Activated CD4-positive, alpha-beta memory T cell treated with anti-CD3 and anti-CD28 coated beads, Interleukin-2, amount 10 ng/mL, durations not matched to agents 7 days and 5 days (primary cell): ENCODE measurements around the gene ARAP1. TPM values are rescaled to one million over a fixed set of nuclear protein-coding genes. Genes with fewer than 3 reads are reported as not detected.

Experiments
- CTCF ChIA-PET: fragments of 350-600 bp; sonication (Branson Sonifier 250); formaldehyde crosslinking; loops from one replicate; lab custom pipeline; 2021; ENCODE audit warnings: antibody characterized with exemption, inconsistent platforms; lab: Charles Lee
- POLR2A ChIA-PET: fragments of 350-600 bp; sonication (Branson Sonifier 250); formaldehyde crosslinking; loops from one replicate; lab custom pipeline; 2021; ENCODE audit warnings: antibody characterized with exemption; lab: Charles Lee
- DNase-seq: peaks from one replicate; pipeline ENCODE4 v3.0.0-alpha.2; 2020
- H3K27ac Mint-ChIP-seq: one replicate; pipeline ENCODE4 v1.8.0; 2021; ENCODE audit warnings: mild to moderate bottlenecking, mixed read lengths
- H3K27me3 Mint-ChIP-seq: one replicate; pipeline ENCODE4 v1.8.0; 2021; ENCODE audit warnings: mixed read lengths
- H3K36me3 Mint-ChIP-seq: one replicate; pipeline ENCODE4 v1.8.0; 2021; ENCODE audit warnings: low read depth, mixed read lengths
- H3K4me1 Mint-ChIP-seq: one replicate; pipeline ENCODE4 v1.8.0; 2021; ENCODE audit warnings: mixed read lengths
- H3K4me3 Mint-ChIP-seq: one replicate; pipeline ENCODE4 v1.8.0; 2021; ENCODE audit warnings: mild to moderate bottlenecking, mixed read lengths
- H3K9me3 Mint-ChIP-seq: one replicate; pipeline ENCODE4 v1.8.0; 2021; ENCODE audit warnings: mixed read lengths
- total RNA-seq, 2 experiments: library from RNA; stranded (reverse); gene quantifications; one replicate each; pipeline ENCODE4 v1.2.3, GENCODE V29; 2021

The ARAP1 gene
- total RNA-seq, 2 experiments from 2014 or later = 108 to 109 TPM

DNA sequence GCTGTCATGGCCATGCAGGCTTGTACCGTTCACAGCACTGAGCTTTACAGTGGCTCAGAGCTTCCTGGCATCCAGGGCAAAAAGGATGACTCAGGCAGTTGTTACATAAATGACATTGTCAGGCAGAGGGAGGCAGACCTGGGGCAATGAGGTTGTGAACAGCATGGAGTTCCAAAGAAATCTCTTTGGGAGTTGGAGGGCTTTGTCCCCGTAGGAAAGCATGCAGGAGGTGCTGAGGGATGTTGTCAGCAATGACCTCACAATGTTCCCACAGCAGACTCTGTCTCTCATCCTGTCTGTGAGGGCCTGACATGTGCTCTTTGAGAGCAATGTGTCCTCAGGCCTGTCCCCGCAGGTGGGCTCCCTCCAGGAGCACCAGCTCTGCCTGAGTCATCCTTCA lies 52.1 kb downstream of the ARAP1 start:
- Mint-ChIP-seq H3K9me3 (no peaks in the 10 kb centered on the region), H3K4me1 (no peaks in the 10 kb centered on the region), H3K36me3 (peaks cover 57% of the 10 kb centered on the region), H3K27ac (no peak overlapping the region), H3K4me3 (no peak overlapping the region), H3K27me3 (no peaks in the 10 kb centered on the region)
- ChIA-PET CTCF (interaction anchor here (1.7 kb wide), 1 partner anchor 25 kb away, joined by 4 read pairs; no protein-coding TSS in a partner anchor), POLR2A (interaction anchor here (0.9 kb wide), 1 partner anchor 16 kb away, joined by 3 read pairs; no protein-coding TSS in a partner anchor)
- DNase-seq = no peak

DNA sequence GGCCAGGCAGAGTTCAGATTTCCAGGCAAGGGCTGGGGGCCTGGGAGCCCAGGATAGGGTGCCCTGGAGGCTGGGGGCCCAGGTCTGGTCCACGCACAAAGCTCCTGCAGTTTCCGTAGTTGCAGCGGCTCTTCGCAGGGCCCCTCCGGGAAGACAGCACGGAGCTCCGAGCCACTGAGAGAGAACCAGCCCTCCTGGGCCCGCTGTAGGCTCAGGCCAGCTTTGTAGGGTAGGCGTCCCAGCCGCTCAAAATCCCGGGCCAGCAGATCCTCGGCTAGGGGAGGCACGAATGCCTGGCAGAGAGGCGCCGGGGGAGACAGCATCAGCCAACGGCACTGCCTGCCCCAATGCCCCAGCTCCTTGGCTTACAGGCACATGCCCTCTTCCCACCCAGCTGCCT lies 54.4 kb downstream of the ARAP1 start:
- ChIA-PET POLR2A (no interaction called here), CTCF (no interaction called here)
- no peaks in the 10 kb centered on the region for H3K9me3 Mint-ChIP-seq
- H3K36me3 Mint-ChIP-seq = peaks cover 62% of the 10 kb centered on the region
- H3K27ac Mint-ChIP-seq = no peak overlapping the region
- DNase-seq = no peak
- peaks cover 2% of the 10 kb centered on the region for H3K4me1 Mint-ChIP-seq
- H3K4me3 Mint-ChIP-seq = no peak overlapping the region
- no peaks in the 10 kb centered on the region for H3K27me3 Mint-ChIP-seq

DNA sequence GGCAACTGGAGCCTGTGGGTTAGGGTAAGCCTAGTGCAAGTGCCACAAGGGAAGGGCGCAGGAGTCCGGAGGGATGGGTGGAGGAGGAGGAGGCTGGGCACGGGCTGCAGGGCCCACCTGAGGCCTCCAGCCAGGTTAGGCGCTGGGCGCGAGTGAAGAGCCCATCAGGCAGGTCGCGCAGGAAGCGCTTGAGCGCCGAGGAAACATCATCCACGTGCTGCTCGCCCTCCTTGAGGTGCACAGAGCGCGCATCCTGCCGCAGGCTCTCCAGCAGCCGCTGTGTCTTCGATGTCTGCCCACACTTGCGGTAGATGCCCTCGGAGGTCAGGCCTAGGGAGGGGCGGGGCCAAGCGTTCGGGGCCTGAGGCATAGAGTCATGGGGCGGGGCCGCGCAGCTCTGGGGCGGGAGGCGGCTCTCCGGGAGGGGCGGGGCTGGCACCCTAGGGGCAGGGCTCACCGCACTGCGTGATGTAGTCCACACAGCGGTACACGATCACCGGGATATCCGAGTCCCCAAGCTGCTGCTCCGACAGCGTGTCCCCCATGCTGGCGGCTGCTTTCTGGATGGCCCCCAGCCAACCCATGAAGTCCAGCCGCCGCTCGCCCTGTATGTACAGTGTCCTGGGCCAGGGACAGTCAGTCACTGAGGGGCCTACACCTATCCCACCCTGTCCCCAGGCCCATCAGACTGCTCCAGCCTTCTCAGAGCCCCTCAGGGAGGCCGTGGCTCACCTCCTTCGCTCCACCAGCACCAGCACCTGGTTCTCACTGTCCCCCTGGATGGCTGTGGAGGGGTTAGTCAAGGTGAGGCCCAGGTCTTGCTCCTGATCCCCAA lies 55.1 kb downstream of the ARAP1 start:
- ChIA-PET CTCF (no interaction called here), POLR2A (no interaction called here)
- H3K36me3 Mint-ChIP-seq = peaks cover 68% of the 10 kb centered on the region
- H3K27ac Mint-ChIP-seq = no peak overlapping the region
- peaks cover 2% of the 10 kb centered on the region for H3K4me1 Mint-ChIP-seq
- no peaks in the 10 kb centered on the region for H3K27me3 Mint-ChIP-seq
- DNase-seq = no peak
- no peaks in the 10 kb centered on the region for H3K9me3 Mint-ChIP-seq
- H3K4me3 Mint-ChIP-seq = no peak overlapping the region

DNA sequence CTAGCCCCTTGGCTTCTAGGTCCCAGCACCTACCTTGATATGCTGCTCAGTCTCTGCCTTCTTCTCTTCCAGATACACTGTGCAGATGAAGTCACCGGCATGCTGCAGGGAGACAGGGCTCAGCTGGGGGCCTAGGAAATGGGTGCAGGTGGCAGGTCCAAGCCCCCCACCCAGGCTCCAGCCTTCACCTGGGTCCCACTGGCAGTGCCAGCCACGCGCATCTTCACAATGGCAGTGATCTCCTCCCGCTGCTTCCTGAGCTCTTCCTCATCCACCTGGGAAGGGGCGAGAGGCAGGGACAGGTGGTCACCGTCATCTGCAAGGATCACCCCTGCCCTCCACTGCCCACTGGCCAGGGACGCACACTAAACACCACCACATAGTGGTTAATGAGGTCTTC lies 56.9 kb downstream of the ARAP1 start:
- Mint-ChIP-seq H3K9me3 (no peaks in the 10 kb centered on the region), H3K4me3 (no peak overlapping the region), H3K27me3 (no peaks in the 10 kb centered on the region), H3K27ac (no peak overlapping the region), H3K36me3 (peaks cover 67% of the 10 kb centered on the region), H3K4me1 (peaks cover 5% of the 10 kb centered on the region)
- DNase-seq = no peak
- POLR2A ChIA-PET = no interaction called here
- CTCF ChIA-PET = no interaction called here

DNA sequence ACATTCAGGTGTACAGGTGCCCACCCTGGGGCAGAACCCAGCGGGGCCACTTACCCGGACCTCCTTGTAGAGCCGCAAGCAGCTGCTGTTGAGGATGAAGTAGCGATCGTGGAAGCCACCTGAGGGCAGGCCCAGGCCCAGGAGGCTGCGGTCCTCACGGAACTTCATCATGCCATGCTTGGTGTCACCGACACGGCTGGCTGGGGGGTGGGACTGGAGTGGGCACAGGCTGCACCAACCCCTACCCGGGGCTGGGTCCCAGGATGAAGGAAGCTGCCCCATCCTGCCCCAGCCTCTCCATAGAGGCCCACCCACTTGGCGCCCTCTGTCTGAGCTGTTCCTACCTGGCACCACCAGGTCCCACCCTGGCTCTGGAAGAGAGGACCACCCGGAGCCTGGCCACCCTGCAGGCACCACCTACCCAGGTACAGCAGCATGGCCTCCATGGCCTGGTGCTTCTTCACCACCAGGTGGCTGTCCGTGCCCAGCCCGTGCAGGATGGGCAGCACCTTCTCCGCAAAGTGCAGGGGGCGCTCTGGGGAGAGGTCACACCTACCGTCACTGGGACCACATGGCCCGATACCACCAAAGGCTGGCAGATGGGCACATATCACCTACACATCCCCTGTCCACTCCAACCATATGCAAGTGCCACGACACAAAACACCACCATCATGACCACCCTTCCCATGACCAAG lies 58.8 kb downstream of the ARAP1 start:
- Mint-ChIP-seq H3K27me3 (no peaks in the 10 kb centered on the region), H3K36me3 (peaks cover 63% of the 10 kb centered on the region), H3K4me1 (peaks cover 13% of the 10 kb centered on the region), H3K27ac (no peak overlapping the region), H3K9me3 (no peaks in the 10 kb centered on the region), H3K4me3 (no peak overlapping the region)
- DNase-seq = no peak
- ChIA-PET POLR2A (no interaction called here), CTCF (no interaction called here)

DNA sequence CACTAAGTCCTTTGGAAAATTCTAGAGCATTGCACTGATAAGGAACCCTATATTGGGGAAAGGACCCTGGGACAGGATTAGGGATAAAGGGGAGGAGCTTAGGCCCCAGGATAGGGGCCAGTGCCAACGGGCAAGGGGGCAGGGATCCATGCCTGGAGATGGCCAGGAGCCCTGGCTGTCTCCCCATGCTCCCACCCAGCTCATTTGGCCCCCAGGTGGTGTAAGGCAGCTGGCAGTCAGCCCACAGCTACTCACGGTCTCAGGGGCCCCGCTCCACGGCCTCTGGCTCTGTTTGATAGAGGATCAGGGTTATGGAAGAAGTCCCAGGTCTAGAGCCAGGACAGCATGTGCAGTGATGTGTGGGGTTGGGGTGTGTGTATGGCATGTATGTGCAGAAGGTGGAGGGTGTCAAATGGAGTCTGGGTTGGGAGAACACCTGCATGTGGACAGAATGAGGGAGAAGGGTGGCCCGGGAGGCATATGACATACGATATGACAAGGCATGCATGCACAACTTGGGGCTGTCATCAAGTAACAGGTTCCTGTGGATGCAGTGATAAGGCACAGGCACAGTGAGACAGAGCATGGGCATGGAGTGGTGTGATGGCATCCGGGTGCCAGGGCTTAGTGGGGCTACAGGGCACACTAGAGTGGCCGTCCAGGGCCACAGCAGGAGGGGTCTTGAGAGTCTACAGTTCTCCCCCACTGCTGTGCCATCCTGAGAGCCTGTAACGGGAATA lies 59.5 kb downstream of the ARAP1 start:
- no peak for DNase-seq
- H3K27me3 Mint-ChIP-seq = no peaks in the 10 kb centered on the region

DNA sequence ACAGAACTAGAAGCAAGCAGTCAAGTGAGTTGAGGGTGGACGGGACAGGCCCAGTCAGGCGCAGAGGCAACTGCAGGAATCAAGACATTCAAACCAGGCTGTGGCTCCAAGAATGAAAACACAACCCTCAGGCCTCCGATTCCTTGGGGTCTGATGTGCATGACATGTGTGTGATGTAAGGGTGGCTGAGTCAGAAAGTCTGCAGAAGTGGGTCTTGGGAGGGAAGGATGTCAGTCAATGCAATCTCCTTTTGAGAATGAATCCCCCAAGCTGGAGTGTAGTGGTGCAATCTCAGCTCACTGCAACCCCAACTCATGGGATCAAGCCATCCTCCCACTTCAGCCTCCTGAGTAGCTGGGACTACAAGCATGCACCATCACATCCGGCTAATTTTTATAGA lies 62.0 kb downstream of the ARAP1 start:
- H3K27ac Mint-ChIP-seq = no peak overlapping the region
- H3K36me3 Mint-ChIP-seq = peaks cover 67% of the 10 kb centered on the region
- no peaks in the 10 kb centered on the region for H3K27me3 Mint-ChIP-seq
- ChIA-PET CTCF (interaction anchor here (1.6 kb wide), 1 partner anchor 8 kb away, joined by 3 read pairs; no protein-coding TSS in a partner anchor), POLR2A (no interaction called here)
- H3K4me3 Mint-ChIP-seq = no peak overlapping the region
- DNase-seq = no peak
- peaks cover 45% of the 10 kb centered on the region for H3K4me1 Mint-ChIP-seq
- no peaks in the 10 kb centered on the region for H3K9me3 Mint-ChIP-seq

More for the DNA sequence above, 59.5 kb downstream of the ARAP1 start:
- H3K27ac Mint-ChIP-seq = no peak overlapping the region
- POLR2A ChIA-PET = no interaction called here
- CTCF ChIA-PET = no interaction called here
- no peak overlapping the region for H3K4me3 Mint-ChIP-seq
- H3K36me3 Mint-ChIP-seq = peaks cover 63% of the 10 kb centered on the region
- H3K4me1 Mint-ChIP-seq = peaks cover 20% of the 10 kb centered on the region
- no peaks in the 10 kb centered on the region for H3K9me3 Mint-ChIP-seq

DNA sequence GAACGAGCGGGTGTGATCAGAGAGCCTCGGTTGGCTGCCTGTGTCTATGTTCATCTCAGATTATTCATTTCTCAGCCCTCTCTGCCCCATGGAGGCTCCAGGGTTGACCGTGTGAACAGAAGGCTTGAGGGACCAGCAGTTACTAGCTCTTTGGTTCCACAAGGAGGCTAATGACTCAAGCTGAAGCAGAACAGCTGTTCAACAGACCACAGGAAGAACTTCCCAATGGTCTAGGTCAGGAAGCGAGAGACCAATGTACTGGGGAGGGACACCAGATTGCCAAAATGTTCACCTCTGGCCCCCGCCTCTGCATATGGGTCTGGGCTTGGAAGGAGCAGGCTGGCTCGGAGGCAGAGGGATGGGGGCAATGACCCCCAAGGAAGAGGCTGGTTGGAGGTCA lies 63.3 kb downstream of the ARAP1 start:
- DNase-seq = no peak
- Mint-ChIP-seq H3K9me3 (no peaks in the 10 kb centered on the region), H3K4me1 (peaks cover 50% of the 10 kb centered on the region), H3K4me3 (no peak overlapping the region), H3K27ac (no peak overlapping the region), H3K36me3 (peaks cover 61% of the 10 kb centered on the region), H3K27me3 (no peaks in the 10 kb centered on the region)
- ChIA-PET CTCF (no interaction called here), POLR2A (no interaction called here)

DNA sequence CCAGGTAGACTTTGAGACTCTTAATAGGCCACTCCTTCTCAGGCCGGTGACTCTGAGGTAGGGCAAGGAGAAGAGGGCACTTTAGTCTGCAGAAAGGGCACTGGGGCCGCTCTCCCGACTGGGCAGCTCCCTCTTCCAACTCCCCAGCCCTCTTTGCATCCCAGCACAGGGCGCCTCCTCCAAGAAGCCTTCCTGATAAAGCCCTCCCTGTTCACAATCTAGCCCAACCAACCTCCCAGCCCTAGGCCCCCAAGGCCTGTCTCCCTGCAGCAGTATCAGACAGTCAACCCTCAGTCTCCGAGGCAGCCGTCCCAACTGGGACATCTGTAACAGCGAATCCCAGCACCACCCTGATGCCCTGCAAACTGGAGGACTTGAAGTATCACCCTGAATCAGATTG lies 63.7 kb downstream of the ARAP1 start:
- Mint-ChIP-seq H3K4me3 (no peak overlapping the region), H3K4me1 (peaks cover 50% of the 10 kb centered on the region), H3K9me3 (no peaks in the 10 kb centered on the region), H3K27ac (no peak overlapping the region), H3K27me3 (no peaks in the 10 kb centered on the region), H3K36me3 (peaks cover 65% of the 10 kb centered on the region)
- ChIA-PET CTCF (no interaction called here), POLR2A (no interaction called here)
- no peak for DNase-seq

DNA sequence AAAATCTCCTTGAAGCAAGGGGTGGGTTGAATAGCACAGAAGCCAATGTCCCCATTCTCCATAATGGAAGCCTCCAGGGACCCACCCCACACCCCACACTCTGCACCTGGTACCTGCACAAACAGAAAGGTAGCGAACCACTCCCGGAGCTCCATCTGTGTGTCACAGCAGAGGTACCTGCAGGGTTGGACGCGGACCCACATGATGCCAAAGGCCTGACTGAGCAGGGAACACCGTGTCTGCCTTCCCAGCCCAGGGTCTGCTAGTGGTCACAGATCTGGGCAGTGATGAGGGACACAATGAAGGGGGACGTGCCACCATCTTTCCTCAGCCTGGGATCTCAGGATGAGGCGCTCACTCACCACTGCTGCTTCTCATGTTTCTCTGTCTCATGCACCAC lies 64.9 kb downstream of the ARAP1 start:
- H3K36me3 Mint-ChIP-seq = peaks cover 59% of the 10 kb centered on the region
- DNase-seq = no peak
- H3K4me1 Mint-ChIP-seq = peaks cover 50% of the 10 kb centered on the region
- H3K9me3 Mint-ChIP-seq = no peaks in the 10 kb centered on the region
- H3K27ac Mint-ChIP-seq = peak overlapping the region; percentile 40
- no peaks in the 10 kb centered on the region for H3K27me3 Mint-ChIP-seq
- ChIA-PET POLR2A (interaction anchor here (1.0 kb wide), 1 partner anchor 9 kb away, joined by 4 read pairs; no protein-coding TSS in a partner anchor), CTCF (no interaction called here)
- H3K4me3 Mint-ChIP-seq = no peak overlapping the region

DNA sequence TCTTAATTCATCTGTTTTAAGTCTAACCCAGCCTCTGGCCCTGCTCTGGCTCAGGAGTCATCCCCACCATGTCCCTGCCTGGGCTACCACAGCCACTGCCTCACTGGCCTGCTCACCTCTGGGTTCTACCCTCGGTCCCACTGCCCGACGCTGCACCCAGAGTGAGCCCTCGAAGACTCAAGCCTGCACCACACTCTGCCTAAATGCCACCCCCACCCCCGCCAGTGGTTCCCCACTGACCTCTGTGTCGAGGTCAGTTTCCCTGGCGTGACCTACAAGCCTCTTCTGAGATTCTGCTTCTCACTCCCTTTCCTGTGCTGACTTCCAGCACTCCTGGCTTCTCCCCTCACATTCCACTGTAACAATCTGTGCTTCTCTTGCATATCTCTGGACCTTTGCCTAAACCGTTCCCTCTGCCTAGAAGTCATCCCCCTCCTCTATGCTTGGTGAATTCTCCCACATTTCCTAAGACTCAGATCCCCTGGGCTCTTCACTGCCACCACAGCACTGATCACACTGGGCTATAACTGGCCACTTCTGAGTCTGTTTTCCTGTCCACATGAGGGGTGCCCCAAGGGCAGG lies 65.5 kb downstream of the ARAP1 start:
- no peaks in the 10 kb centered on the region for H3K27me3 Mint-ChIP-seq
- no peak for DNase-seq
- H3K9me3 Mint-ChIP-seq = no peaks in the 10 kb centered on the region
- no peak overlapping the region for H3K4me3 Mint-ChIP-seq
- H3K4me1 Mint-ChIP-seq = peaks cover 50% of the 10 kb centered on the region
- H3K27ac Mint-ChIP-seq = peak overlapping the region; percentile 40
- POLR2A ChIA-PET = interaction anchor here (1.0 to 1.4 kb wide), 2 partner anchors 8 to 126 kb away, joined by 4 read pairs; no protein-coding TSS in a partner anchor
- CTCF ChIA-PET = interaction anchor here (0.8 to 1.5 kb wide), 7 partner anchors 19 to 215 kb away, joined by 3 to 6 read pairs (median 3); no protein-coding TSS in a partner anchor
- peaks cover 53% of the 10 kb centered on the region for H3K36me3 Mint-ChIP-seq
